BLaER1 (cell line): ENCODE measurements around the gene ERVK3-1.
A peak's percentile ranks its signal among the peaks of the same experiment; 100 is the strongest.

Source experiments
- H3K27ac ChIP-seq: shearing (Covaris generic); formaldehyde crosslinking; 2 replicates; pipeline ENCODE4 v1.8.1; 2022
- H3K27me3 ChIP-seq: shearing (Covaris generic); formaldehyde crosslinking; 2 replicates; pipeline ENCODE4 v1.8.1; 2022
- H3K36me3 ChIP-seq: shearing (Covaris generic); formaldehyde crosslinking; 2 replicates; pipeline ENCODE4 v1.8.1; 2022
- H3K4me1 ChIP-seq: shearing (Covaris generic); formaldehyde crosslinking; 2 replicates; pipeline ENCODE4 v1.8.1; 2022
- H3K4me2 ChIP-seq: shearing (Covaris generic); formaldehyde crosslinking; 2 replicates; pipeline ENCODE4 v1.8.1; 2022
- H3K4me3 ChIP-seq: shearing (Covaris generic); formaldehyde crosslinking; 2 replicates; pipeline ENCODE4 v1.8.1; 2022
- H3K9ac ChIP-seq: shearing (Covaris generic); formaldehyde crosslinking; 2 replicates; pipeline ENCODE4 v1.8.1; 2022
- H3K9me3 ChIP-seq: shearing (Covaris generic); formaldehyde crosslinking; 2 replicates; pipeline ENCODE4 v1.8.1; 2022
- H4K20me1 ChIP-seq: shearing (Covaris generic); formaldehyde crosslinking; 2 replicates; pipeline ENCODE4 v1.8.1; 2022
- Cebpa-rat ChIP-seq: shearing (Covaris generic); IDR thresholded peaks from 2 replicates; pipeline ENCODE4 v1.8.1; 2022

Gene ERVK3-1

DNA sequence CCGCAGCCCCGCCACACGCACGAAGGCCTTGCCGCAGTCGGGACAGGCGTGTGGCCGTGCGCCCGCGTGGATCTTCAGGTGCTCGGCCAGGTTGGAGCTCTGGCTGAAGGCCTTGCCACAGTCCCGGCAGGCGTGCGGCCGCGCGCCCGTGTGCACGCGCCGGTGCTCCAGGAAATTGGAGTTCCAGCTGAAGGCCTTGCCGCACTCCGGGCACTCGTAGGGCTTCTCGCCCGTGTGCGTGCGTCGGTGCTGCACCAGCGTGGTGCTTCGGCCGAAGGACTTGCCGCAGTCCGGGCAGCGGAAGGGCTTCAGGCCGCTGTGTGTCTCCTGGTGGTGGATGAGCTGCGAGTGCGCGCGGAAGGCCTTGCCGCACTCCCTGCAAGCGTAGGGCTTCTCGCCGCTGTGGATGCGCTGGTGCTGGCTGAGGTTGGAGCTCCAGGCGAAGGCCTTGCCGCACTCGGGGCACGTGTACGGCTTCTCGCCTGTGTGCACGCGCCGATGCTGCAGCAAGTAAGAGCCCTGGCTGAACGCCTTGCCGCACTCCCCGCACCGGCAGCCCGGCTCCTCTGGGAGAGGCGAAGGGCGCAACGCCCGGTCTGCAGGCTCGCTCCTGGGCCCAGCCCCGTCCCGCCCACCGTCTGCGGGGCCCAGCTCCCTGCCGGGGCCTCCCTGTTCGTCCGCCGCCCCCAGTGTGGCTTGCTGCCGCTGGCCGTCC is 51.7 kb downstream of the ERVK3-1 start:
- no peak overlapping the region for H3K27ac ChIP-seq
- H3K4me1 ChIP-seq = peaks cover 62% of the 10 kb centered on the region
- H3K27me3 ChIP-seq = peaks cover 33% of the 10 kb centered on the region
- peaks cover 36% of the 10 kb centered on the region for H4K20me1 ChIP-seq
- H3K36me3 ChIP-seq = peaks cover 20% of the 10 kb centered on the region
- H3K9ac ChIP-seq = peak overlapping the region; percentile 52
- peak overlapping the region; percentile 84 for H3K4me2 ChIP-seq
- H3K4me3 ChIP-seq = peak overlapping the region; percentile 58
- no peak for TF ChIP-seq Cebpa-rat
- no peaks in the 10 kb centered on the region for H3K9me3 ChIP-seq

DNA sequence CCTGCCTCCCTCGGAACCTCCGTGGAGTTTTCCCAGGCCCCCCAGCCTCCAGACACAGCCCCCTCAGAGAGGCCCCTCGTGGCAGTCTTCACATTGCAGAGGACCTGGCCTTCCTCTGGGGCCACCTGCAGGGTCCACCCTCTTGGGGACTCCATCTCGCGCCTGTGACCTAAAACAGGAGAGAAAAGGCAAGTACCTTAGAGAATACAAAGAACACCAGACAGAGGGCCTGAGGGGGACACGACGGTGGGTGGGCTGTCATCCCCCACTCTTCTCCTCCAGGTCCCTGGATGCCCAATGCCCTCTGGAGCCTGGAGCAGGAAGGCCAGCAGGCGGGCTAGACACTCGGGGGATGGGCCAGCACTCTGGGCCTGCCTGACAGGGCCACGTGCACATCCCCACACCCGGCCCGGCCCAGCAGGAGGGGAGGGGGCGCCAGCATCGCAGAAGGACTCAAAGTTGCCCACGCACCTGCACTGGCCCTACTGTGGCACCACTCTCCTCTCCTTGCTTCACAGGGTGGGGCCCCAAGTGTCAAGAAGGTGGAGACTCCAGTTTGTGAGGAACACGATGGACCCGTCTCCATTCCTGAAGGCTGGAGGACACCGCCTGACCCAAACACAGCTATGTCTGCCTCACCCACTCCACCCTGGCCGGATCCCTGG is 52.4 kb downstream of the ERVK3-1 start:
- Histone ChIP-seq H3K27me3 (peaks cover 33% of the 10 kb centered on the region), H3K4me1 (peaks cover 57% of the 10 kb centered on the region), H3K27ac (no peak overlapping the region), H4K20me1 (peaks cover 29% of the 10 kb centered on the region), H3K4me3 (peak overlapping the region; percentile 58; the same call in 1 of the 2 replicates), H3K9ac (no peak overlapping the region), H3K9me3 (no peaks in the 10 kb centered on the region), H3K4me2 (peak overlapping the region; percentile 84), H3K36me3 (peaks cover 14% of the 10 kb centered on the region)
- TF ChIP-seq Cebpa-rat = no peak

DNA sequence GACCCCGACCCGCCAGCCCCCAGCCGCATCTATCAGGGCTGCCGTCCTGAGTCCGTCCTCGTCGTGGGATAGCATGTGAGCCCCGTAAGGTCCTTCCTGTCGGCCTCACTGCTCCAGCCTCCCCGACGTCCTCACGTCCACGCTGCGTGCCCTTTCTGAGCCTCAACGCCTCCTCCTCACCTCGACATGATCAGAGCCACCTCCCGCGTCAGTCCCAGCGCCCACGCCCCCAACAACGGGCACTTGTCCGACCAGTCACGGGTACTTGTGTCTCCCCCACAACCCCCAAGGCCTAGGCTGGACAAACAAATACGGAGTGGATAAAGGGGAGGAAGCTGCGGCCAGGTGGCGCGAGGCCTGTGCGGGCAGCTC is 56.7 kb downstream of the ERVK3-1 start:
- Histone ChIP-seq H3K4me1 (peaks cover 76% of the 10 kb centered on the region), H3K27me3 (peaks cover 14% of the 10 kb centered on the region), H3K9ac (peak overlapping the region; percentile 83), H3K4me3 (peak overlapping the region; percentile 72), H3K27ac (peak overlapping the region; percentile 90), H3K4me2 (peak overlapping the region; percentile 89), H4K20me1 (no peaks in the 10 kb centered on the region), H3K9me3 (no peaks in the 10 kb centered on the region), H3K36me3 (peaks cover 6% of the 10 kb centered on the region; the same call in 1 of the 2 replicates)
- no peak for TF ChIP-seq Cebpa-rat

DNA sequence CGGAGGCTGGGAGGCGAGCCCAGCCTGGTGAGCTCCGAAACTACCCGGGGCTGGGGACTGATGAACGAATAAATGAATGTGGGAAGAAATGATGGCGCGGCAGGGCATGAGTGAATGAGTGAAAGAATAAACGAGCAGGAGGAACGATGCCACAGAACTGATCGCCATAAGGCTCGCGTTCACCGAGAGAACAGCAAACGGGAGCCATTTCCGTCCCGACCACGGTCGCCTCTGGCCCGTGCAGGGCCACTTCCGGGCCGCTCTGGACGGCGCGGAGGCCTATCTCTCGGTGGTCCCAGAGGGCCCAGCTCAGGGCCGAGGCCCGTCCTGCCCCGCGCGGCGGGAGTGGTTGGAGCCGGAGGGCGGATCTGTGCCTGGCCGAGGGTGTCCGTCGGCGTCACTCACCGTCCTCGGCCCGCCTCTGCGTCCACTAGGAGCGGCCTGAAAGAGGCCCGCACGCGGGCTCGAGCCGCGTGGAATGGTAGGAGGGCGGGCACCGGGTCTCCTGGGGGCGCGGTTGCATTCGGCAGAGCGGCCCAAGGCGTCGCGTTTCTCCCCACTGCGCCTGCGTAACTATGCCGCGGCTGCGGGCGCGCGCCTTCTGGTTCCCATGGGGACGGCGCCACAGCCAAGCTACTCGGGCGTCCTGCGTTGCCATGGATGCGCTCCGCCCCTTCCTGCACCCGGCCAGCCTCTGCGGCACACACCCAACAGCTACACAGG is 57.3 kb downstream of the ERVK3-1 start, which contains the start of gene ZNF497:
Gene ZNF497 (minus strand): TSS at position 480 of the 723 bp plus-strand sequence. CDS start 5,116 bp downstream, outside the sequence.
- Histone ChIP-seq H3K4me1 (peaks cover 74% of the 10 kb centered on the region), H3K36me3 (peaks cover 11% of the 10 kb centered on the region), H3K27me3 (peaks cover 8% of the 10 kb centered on the region), H3K27ac (peak within 1 kb of the TSS; percentile 90), H3K9ac (peak within 1 kb of the TSS; percentile 83), H3K4me3 (peak within 1 kb of the TSS; percentile 72), H3K9me3 (no peaks in the 10 kb centered on the region), H3K4me2 (peak within 1 kb of the TSS; percentile 89), H4K20me1 (no peaks in the 10 kb centered on the region)
- no peak for TF ChIP-seq Cebpa-rat

DNA sequence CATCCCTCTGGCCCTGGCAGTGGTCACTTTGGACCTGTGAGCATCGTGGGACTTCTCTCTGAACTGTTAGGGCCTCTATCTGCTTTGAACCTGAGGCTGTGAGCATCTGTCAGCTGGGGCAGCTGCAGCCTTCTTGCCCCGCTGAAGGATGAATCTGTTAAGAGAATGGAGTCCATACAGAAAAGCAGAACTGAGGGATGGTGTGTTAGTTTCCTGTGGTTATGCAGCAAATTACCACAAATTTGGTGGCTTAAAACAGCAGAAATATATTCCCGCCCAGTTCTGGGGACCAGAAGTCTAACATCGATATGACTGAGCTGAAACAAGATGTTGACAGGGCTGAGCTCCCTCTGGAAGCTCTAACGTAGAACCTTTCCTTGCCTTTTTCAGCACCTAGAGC is 59.0 kb downstream of the ERVK3-1 start:
- no peaks in the 10 kb centered on the region for H3K27me3 ChIP-seq
- H3K36me3 ChIP-seq = peaks cover 28% of the 10 kb centered on the region
- no peak overlapping the region for H3K27ac ChIP-seq
- no peaks in the 10 kb centered on the region for H3K9me3 ChIP-seq
- peaks cover 56% of the 10 kb centered on the region for H3K4me1 ChIP-seq
- no peaks in the 10 kb centered on the region for H4K20me1 ChIP-seq
- no peak overlapping the region for H3K9ac ChIP-seq
- no peak for TF ChIP-seq Cebpa-rat
- peak overlapping the region; percentile 89 for H3K4me2 ChIP-seq
- H3K4me3 ChIP-seq = no peak overlapping the region
